Measurements from ENCODE around the gene NCOA3. TPM values are rescaled to one million over a fixed set of nuclear protein-coding genes. Genes with fewer than 3 reads are reported as not detected.

NCOA3 gene
- total RNA-seq, 1 experiment from 2014 or later, result 25.9 TPM

DNA sequence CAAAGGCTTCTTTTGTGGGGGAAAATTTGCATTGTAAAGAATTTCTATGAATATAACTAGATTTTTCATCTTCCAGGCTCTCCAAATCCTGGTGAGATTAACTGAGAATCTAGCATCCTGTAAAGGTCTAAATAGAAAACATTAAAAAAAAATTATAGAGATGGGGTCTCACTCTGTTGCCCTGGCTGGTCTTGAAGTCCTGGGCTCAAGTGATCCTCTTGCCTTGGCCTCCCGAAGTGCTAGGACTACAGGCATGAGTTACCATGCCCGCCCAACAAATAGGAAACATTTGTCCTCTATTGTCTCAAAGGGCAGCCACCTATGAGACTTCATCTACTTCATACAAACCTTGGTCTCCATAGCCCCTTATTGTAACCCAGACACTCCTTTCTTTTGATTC, 25.2 kb upstream of the NCOA3 start:
- Histone ChIP-seq H3K9me3 (ENCODE audit: control insufficient read depth in 1 of 2, insufficient read depth in 1 of 2, low read depth in 1 of 2, low read length in 2 of 2) (no peaks in the 10 kb centered on the region), H3K9me2 (ENCODE audit: insufficient read depth) (no peaks in the 10 kb centered on the region), H3K36me3 (ENCODE audit: control insufficient read depth in 1 of 2, insufficient read depth in 2 of 2, low read length in 2 of 2) (no peaks in the 10 kb centered on the region), H3K4me3 (replicated peaks in 1 of 2; ENCODE audit: low read depth in 1 of 2, low read length in 2 of 2) (no peak overlapping the region), H4K20me1 (ENCODE audit: insufficient read depth) (no peaks in the 10 kb centered on the region), H3K4me1 (ENCODE audit: control insufficient read depth in 1 of 2, insufficient read depth in 2 of 2, low read length in 2 of 2) (no peaks in the 10 kb centered on the region), H2AFZ (ENCODE audit: low read depth, low read length, poor library complexity, severe bottlenecking) (no peak overlapping the region), H3K9ac (ENCODE audit: low read length) (no peak overlapping the region), H3K27ac (ENCODE audit: low read depth, low read length) (no peak overlapping the region), H3K4me2 (ENCODE audit: low read length) (no peak overlapping the region), H3K79me2 (ENCODE audit: insufficient read depth, low read length) (no peaks in the 10 kb centered on the region), H3K27me3 (ENCODE audit: insufficient read depth, low read length) (no peaks in the 10 kb centered on the region)
- DNase-seq (ENCODE audit: low read depth, low spot score) (no peak), ATAC-seq (no peak)
- intact Hi-C loops (cut with micrococcal nuclease), result no loop called here
- CTCF ChIA-PET, result no interaction called here
- TF ChIP-seq, protein P1, sequence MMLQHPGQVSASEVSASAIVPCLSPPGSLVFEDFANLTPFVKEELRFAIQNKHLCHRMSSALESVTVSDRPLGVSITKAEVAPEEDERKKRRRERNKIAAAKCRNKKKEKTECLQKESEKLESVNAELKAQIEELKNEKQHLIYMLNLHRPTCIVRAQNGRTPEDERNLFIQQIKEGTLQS (IDR thresholded peaks at IDR 0.05), result no peak
- no peak for TF ChIP-seq CBX3 (IDR thresholded peaks at IDR 0.05; ENCODE audit: low read depth)
- TF ChIP-seq SIN3A (IDR thresholded peaks at IDR 0.05; ENCODE audit: low read depth), result no peak
- TF ChIP-seq FOSL1 (IDR thresholded peaks at IDR 0.05; ENCODE audit: low read depth), result no peak
- no peak for TF ChIP-seq TCF7L2 (IDR thresholded peaks at IDR 0.05; ENCODE audit: borderline replicate concordance, extremely low read depth, insufficient read depth, insufficient read length)
- TF ChIP-seq SP1 (IDR thresholded peaks at IDR 0.05; ENCODE audit: low read depth), result no peak
- no peak for TF ChIP-seq JUND (IDR thresholded peaks at IDR 0.05)
- TF ChIP-seq ELF1 (IDR thresholded peaks at IDR 0.05; ENCODE audit: borderline replicate concordance, low read depth), result no peak
- TF ChIP-seq ZNF274 (IDR thresholded peaks at IDR 0.05; ENCODE audit: low read depth, low read length), result no peak
- no peak for TF ChIP-seq ZFX (IDR thresholded peaks at IDR 0.05)
- TF ChIP-seq EGR1 (IDR thresholded peaks at IDR 0.05; ENCODE audit: low read depth), result no peak
- RAD21 ChIA-PET (ENCODE audit: low non-redundant PET in 1 of 2, low total read pairs in 2 of 2, uncharacterized antibody in 2 of 2, unreplicated experiment in 2 of 2), result no interaction called here
- POLR2A ChIA-PET, result no interaction called here
- no TSS peak for BruUV-seq (replicated peaks)

DNA sequence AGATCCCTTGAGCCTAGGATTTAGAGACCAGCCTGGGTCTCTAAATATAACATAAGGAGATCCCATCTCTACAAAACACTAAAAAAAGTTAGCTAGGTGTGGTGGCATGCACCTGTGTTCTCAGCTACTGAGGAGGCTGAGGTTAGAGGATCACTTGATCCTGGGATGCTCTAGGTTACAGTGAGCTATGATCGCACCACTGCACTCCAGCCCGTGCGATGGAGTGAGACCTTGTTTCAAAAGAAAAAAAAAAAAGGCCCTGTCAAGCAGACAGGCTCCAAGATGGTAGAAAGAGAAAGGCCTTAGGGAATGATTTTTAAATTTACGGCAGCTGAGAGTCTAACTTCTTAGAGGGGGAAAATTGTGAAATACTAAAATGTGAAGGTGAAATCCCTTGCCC, 22.6 kb upstream of the NCOA3 start:
- TF ChIP-seq JUND (IDR thresholded peaks at IDR 0.05), result no peak
- no peak for TF ChIP-seq SRF (IDR thresholded peaks at IDR 0.05; ENCODE audit: low read depth)
- TF ChIP-seq EZH2phosphoT487 (IDR thresholded peaks at IDR 0.05; ENCODE audit: borderline replicate concordance), result no peak
- no peak for TF ChIP-seq YY1 (IDR thresholded peaks at IDR 0.05; ENCODE audit: extremely low read depth, insufficient replicate concordance, low read depth, low read length)
- TF ChIP-seq POLR2AphosphoS5 (IDR thresholded peaks at IDR 0.05; ENCODE audit: low read depth, low read length), result no peak
- TF ChIP-seq SIN3A (IDR thresholded peaks at IDR 0.05; ENCODE audit: low read depth), result no peak
- no peak for TF ChIP-seq CBX3 (IDR thresholded peaks at IDR 0.05; ENCODE audit: low read depth)
- no peak for TF ChIP-seq EGR1 (IDR thresholded peaks at IDR 0.05; ENCODE audit: low read depth)
- no peak for TF ChIP-seq POLR2A (IDR thresholded peaks at IDR 0.05; ENCODE audit: borderline replicate concordance, extremely low read depth, insufficient read depth, insufficient read length)
- TF ChIP-seq, protein P1 (IDR thresholded peaks at IDR 0.05), result no peak
- TF ChIP-seq CEBPB (IDR thresholded peaks at IDR 0.05; ENCODE audit: low read depth), result no peak
- no peak for TF ChIP-seq EZH2 (IDR thresholded peaks at IDR 0.05)
- no peak overlapping the region for H2AFZ ChIP-seq (ENCODE audit: low read depth, low read length, poor library complexity, severe bottlenecking)
- intact Hi-C loops (cut with micrococcal nuclease), result no loop called here
- H3K4me3 ChIP-seq (replicated peaks in 1 of 2; ENCODE audit: low read depth in 1 of 2, low read length in 2 of 2), result no peak overlapping the region
- POLR2A ChIA-PET, result no interaction called here
- H3K36me3 ChIP-seq (ENCODE audit: control insufficient read depth in 1 of 2, insufficient read depth in 2 of 2, low read length in 2 of 2), result no peaks in the 10 kb centered on the region
- H3K27ac ChIP-seq (ENCODE audit: low read depth, low read length), result no peak overlapping the region
- H3K9me2 ChIP-seq (ENCODE audit: insufficient read depth), result no peaks in the 10 kb centered on the region
- RAD21 ChIA-PET (ENCODE audit: low non-redundant PET in 1 of 2, low total read pairs in 2 of 2, uncharacterized antibody in 2 of 2, unreplicated experiment in 2 of 2), result no interaction called here
- H3K9ac ChIP-seq (ENCODE audit: low read length), result no peak overlapping the region
- BruUV-seq (replicated peaks), result no TSS peak
- H3K4me2 ChIP-seq (ENCODE audit: low read length), result no peak overlapping the region
- CTCF ChIA-PET, result no interaction called here
- H4K20me1 ChIP-seq (ENCODE audit: insufficient read depth), result no peaks in the 10 kb centered on the region
- no peaks in the 10 kb centered on the region for H3K27me3 ChIP-seq (ENCODE audit: insufficient read depth, low read length)
- no peaks in the 10 kb centered on the region for H3K4me1 ChIP-seq (ENCODE audit: control insufficient read depth in 1 of 2, insufficient read depth in 2 of 2, low read length in 2 of 2)
- H3K79me2 ChIP-seq (ENCODE audit: insufficient read depth, low read length), result no peaks in the 10 kb centered on the region
- no peak for DNase-seq (ENCODE audit: low read depth, low spot score)
- no peaks in the 10 kb centered on the region for H3K9me3 ChIP-seq (ENCODE audit: control insufficient read depth in 1 of 2, insufficient read depth in 1 of 2, low read depth in 1 of 2, low read length in 2 of 2)
- no peak for ATAC-seq

Data from HCT116 (cell line).